ENCODE measurements around the gene MED13L. TPM values are rescaled to one million over a fixed set of nuclear protein-coding genes. Genes with fewer than 3 reads are reported as not detected.

The MED13L gene
- total RNA-seq, 1 donor from 2014 or later = 39.8 TPM

- no peaks in the 10 kb centered on the region for H3K27me3 ChIP-seq (ENCODE audit: control insufficient read depth, insufficient read depth, low read length)
- H3K4me3 ChIP-seq (ENCODE audit: low read depth, low read length) = no peak overlapping the region
- peak; percentile 46 for DNase-seq (ENCODE audit: low read depth)
- no peaks in the 10 kb centered on the region for H3K36me3 ChIP-seq (ENCODE audit: control insufficient read depth, insufficient read depth, low read length)
- TF ChIP-seq CTCF (IDR thresholded peaks at IDR 0.05; ENCODE audit: insufficient read depth, low read length, severe bottlenecking) = no peak
- FAIRE-seq = no peak
Observed at GRCh38 chr12:116320791-116321217, 43.3 kb upstream of the MED13L start.

DNA sequence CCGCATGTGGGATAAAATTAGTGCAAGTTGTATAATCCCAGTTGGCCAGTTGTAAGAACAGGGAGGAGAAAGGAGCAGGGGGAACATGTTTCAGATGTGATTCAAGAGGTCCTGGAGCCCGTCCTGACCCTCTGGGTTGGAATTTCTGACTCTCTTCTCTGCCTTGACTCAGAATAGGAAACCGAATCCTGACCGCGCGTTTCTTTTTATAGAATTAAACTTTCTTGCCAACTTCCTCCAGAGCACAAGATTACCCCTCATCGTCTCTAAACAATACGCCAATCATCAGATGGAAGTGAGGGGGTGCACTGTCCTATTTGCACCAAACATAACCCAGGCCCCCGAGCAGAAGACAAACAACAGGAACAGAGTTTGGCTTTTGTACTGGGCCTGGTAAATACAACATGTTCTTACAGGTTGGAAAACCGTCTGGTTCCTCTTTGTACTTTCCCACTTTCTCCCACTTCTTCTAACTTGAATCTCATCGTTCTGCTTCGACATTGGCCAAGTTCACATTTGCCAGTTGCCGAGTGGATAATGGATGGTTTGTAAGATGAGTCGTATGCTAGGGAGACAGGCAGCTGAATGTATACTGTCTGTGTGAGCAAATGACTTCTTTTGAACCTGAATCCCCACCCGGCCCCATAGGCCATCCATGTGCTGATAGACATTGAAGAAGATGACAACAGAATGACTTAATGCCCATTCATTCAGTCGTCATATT lies 42.6 kb upstream of the MED13L start:
- H3K4me3 ChIP-seq (ENCODE audit: low read depth, low read length) = no peak overlapping the region
- peak; percentile 93 for DNase-seq (ENCODE audit: low read depth)
- no peaks in the 10 kb centered on the region for H3K27me3 ChIP-seq (ENCODE audit: control insufficient read depth, insufficient read depth, low read length)
- no peak for TF ChIP-seq CTCF (IDR thresholded peaks at IDR 0.05; ENCODE audit: insufficient read depth, low read length, severe bottlenecking)
- FAIRE-seq = no peak
- H3K36me3 ChIP-seq (ENCODE audit: control insufficient read depth, insufficient read depth, low read length) = no peaks in the 10 kb centered on the region

- no peak for DNase-seq (ENCODE audit: low read depth)
- H3K36me3 ChIP-seq (ENCODE audit: control insufficient read depth, insufficient read depth, low read length) = no peaks in the 10 kb centered on the region
- no peak for FAIRE-seq
- no peak for TF ChIP-seq CTCF (IDR thresholded peaks at IDR 0.05; ENCODE audit: insufficient read depth, low read length, severe bottlenecking)
- H3K4me3 ChIP-seq (ENCODE audit: low read depth, low read length) = no peak overlapping the region
- no peaks in the 10 kb centered on the region for H3K27me3 ChIP-seq (ENCODE audit: control insufficient read depth, insufficient read depth, low read length)
Observed at GRCh38 chr12:116319233-116319897, 41.9 kb upstream of the MED13L start.

GRCh38 chr12:116318576-116319232 lies 41.2 kb upstream of the MED13L start:
- no peaks in the 10 kb centered on the region for H3K36me3 ChIP-seq (ENCODE audit: control insufficient read depth, insufficient read depth, low read length)
- H3K27me3 ChIP-seq (ENCODE audit: control insufficient read depth, insufficient read depth, low read length) = no peaks in the 10 kb centered on the region
- peak overlapping the region; percentile 17 for H3K4me3 ChIP-seq (ENCODE audit: low read depth, low read length)
- FAIRE-seq (no peak), DNase-seq (ENCODE audit: low read depth) (peak; percentile 21)
- TF ChIP-seq CTCF (IDR thresholded peaks at IDR 0.05; ENCODE audit: insufficient read depth, low read length, severe bottlenecking) = no peak

GRCh38 chr12:116317986-116318575 lies 40.6 kb upstream of the MED13L start:
- DNase-seq (ENCODE audit: low read depth) (peak; percentile 80), FAIRE-seq (peak; percentile 70)
- no peaks in the 10 kb centered on the region for H3K36me3 ChIP-seq (ENCODE audit: control insufficient read depth, insufficient read depth, low read length)
- no peak for TF ChIP-seq CTCF (IDR thresholded peaks at IDR 0.05; ENCODE audit: insufficient read depth, low read length, severe bottlenecking)
- peak overlapping the region; percentile 17 for H3K4me3 ChIP-seq (ENCODE audit: low read depth, low read length)
- no peaks in the 10 kb centered on the region for H3K27me3 ChIP-seq (ENCODE audit: control insufficient read depth, insufficient read depth, low read length)

Measured in bronchial epithelial cell (primary cell).